K562 (cell line): Measurements from ENCODE around the gene POP5. TPM values are rescaled to one million over a fixed set of nuclear protein-coding genes. Genes with fewer than 3 reads are reported as not detected.

ENCODE experiments used
- BCLAF1 ChIP-seq, 2 experiments: fragments of 450-650 bp in 1 of 2; IDR thresholded peaks; 2 replicates each; pipeline ENCODE4 v1.6.1; 2011 to 2017; ENCODE audit warnings: low read depth in 2 of 2, antibody characterized with exemption in 1 of 2, borderline replicate concordance in 1 of 2, low read length in 1 of 2, mild to moderate bottlenecking in 1 of 2, mixed read lengths in 1 of 2; ENCODE audit not compliant: control insufficient read depth in 1 of 2
- FIP1L1 ChIP-seq: fragments of 200-400 bp; formaldehyde crosslinking; IDR thresholded peaks from 2 replicates; pipeline ENCODE4 v1.6.1; 2018; ENCODE audit warnings: mild to moderate bottlenecking, low read depth, low read length; ENCODE audit not compliant: poor library complexity, severe bottlenecking
- JUND ChIP-seq, 2 experiments: IDR thresholded peaks; 2 replicates in 1 of 2; 3 replicates in 1 of 2; pipeline ENCODE4 v1.6.1; 2011; ENCODE audit warnings: borderline replicate concordance in 2 of 2, low read depth in 2 of 2, low read length in 2 of 2, improper control_type of control experiment in 1 of 2, missing biosample characterization in 1 of 2, missing genetic modification characterization in 1 of 2, missing genetic modification reagents in 1 of 2
- NFIX ChIP-seq: fragments of 250-450 bp; sonication (Bioruptor Pico); IDR thresholded peaks from 2 replicates; pipeline ENCODE4 v1.4.0; 2020; ENCODE audit warnings: low read depth, mild to moderate bottlenecking, moderate library complexity
- POLR3G ChIP-seq: IDR thresholded peaks from 2 replicates; pipeline ENCODE4 v1.6.1; 2011; ENCODE audit not compliant: insufficient read length, insufficient replicate concordance; ENCODE audit errors: extremely low read depth
- USF2 ChIP-seq: sonication (generic); formaldehyde crosslinking; IDR thresholded peaks from 2 replicates; pipeline ENCODE4 v1.5.0; 2020; ENCODE audit warnings: missing genetic modification reagents
- ZBTB40 ChIP-seq, 2 experiments: fragments of 450-650 bp in 1 of 2; sonication (generic) in 1 of 2; formaldehyde crosslinking in 1 of 2; IDR thresholded peaks; 2 replicates each; pipeline versions ENCODE4 v1.7.1 to v1.9.0; 2016 to 2022; ENCODE audit warnings: inconsistent platforms in 1 of 2, mild to moderate bottlenecking in 1 of 2, missing genetic modification reagents in 1 of 2
- polyA plus RNA-seq, 8 experiments: library from polyadenylated mRNA; depleted of rRNA in 4 of 8; stranded (reverse) in 5 of 8; unstranded in 3 of 8; fragments of >200 nt; fragmentation: Nextera tagmentation in 2 of 8; fragmentation: Illumina TruSeq in 1 of 8; extraction: Ambion mirVana in 2 of 8; extraction: Trizol in 1 of 8; gene quantifications; 2 replicates each; pipeline versions ENCODE4 v1.2.1 to v1.2.3, GENCODE V29; 2011 to 2014; ENCODE audit warnings: inconsistent platforms in 1 of 8, missing spikeins in 1 of 8
- total RNA-seq, 7 experiments: library from RNA; depleted of rRNA in 6 of 7; stranded (reverse); fragments of >200 nt in 6 of 7; fragmentation: Illumina TruSeq in 2 of 7; extraction: Trizol in 2 of 7; gene quantifications; 2 replicates each; pipeline versions ENCODE4 v1.2.1 to v1.2.3, GENCODE V29; 2011 to 2021; ENCODE audit warnings: low replicate concordance in 1 of 7
- TF ChIP-seq, protein P1 (sequence below): IDR thresholded peaks from 2 replicates; pipeline ENCODE4 v1.6.1; 2011; ENCODE audit warnings: borderline replicate concordance, low read depth, mild to moderate bottlenecking, moderate library complexity, low read length; ENCODE audit not compliant: insufficient read depth, poor library complexity, severe bottlenecking

The POP5 gene
- total and polyA plus RNA-seq, 9 of the 15 experiments (the other 6 are each of a cell fraction or from before 2014, with no cell fraction given): 57.5 to 253 (median 73.8) TPM

- TF ChIP-seq ZBTB40 (IDR thresholded peaks at IDR 0.05) (no peak), ZBTB40 (CRISPR knock-in tag; IDR thresholded peaks at IDR 0.05) (no peak), POLR3G (no peak), JUND (IDR thresholded peaks at IDR 0.05; ENCODE audit: borderline replicate concordance, low read depth, low read length) (peak; percentile 62; the same call in 1 of the 2 replicates), JUND (tag; IDR thresholded peaks at IDR 0.05; ENCODE audit: borderline replicate concordance, low read depth, low read length) (peak; percentile 60; the same call in 1 of the 3 replicates), NFIX (CRISPR knock-in tag) (no peak), BCLAF1 (IDR thresholded peaks at IDR 0.05; ENCODE audit: borderline replicate concordance in 1 of 2, control insufficient read depth in 1 of 2, low read depth in 2 of 2, low read length in 1 of 2) (no peak), USF2 (CRISPR knock-in tag) (peak; percentile 60), FIP1L1 (no peak)
- TF ChIP-seq, protein P1, sequence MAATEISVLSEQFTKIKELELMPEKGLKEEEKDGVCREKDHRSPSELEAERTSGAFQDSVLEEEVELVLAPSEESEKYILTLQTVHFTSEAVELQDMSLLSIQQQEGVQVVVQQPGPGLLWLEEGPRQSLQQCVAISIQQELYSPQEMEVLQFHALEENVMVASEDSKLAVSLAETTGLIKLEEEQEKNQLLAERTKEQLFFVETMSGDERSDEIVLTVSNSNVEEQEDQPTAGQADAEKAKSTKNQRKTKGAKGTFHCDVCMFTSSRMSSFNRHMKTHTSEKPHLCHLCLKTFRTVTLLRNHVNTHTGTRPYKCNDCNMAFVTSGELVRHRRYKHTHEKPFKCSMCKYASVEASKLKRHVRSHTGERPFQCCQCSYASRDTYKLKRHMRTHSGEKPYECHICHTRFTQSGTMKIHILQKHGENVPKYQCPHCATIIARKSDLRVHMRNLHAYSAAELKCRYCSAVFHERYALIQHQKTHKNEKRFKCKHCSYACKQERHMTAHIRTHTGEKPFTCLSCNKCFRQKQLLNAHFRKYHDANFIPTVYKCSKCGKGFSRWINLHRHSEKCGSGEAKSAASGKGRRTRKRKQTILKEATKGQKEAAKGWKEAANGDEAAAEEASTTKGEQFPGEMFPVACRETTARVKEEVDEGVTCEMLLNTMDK: no peak
Observed at GRCh38 chr12:120598674-120599463, 17.7 kb upstream of the POP5 start (continued).
